ENCODE results near the gene CYP46A1.

DNA sequence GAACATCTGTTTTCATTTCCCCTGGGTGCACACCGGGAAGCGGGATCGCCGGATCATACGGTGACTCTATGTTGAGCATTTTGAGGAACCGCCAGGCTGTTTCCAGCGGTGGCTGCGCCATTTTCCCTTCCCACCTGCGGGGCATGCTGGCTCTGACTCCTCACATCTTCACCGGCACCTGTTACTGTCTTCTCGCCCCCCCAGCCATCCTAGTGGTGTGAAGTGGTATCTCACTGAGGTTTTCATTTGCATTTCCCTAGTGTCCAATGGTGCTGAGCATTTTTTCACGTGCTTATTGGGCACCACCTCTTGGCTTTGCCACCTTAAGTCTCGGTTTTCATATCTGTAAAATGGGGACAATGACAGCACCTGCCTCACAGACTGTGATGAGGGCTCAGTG lies 65.0 kb downstream of the CYP46A1 start:
- TF ChIP-seq POLR2A (IDR thresholded peaks at IDR 0.05), result no peak
- TF ChIP-seq, protein P1, sequence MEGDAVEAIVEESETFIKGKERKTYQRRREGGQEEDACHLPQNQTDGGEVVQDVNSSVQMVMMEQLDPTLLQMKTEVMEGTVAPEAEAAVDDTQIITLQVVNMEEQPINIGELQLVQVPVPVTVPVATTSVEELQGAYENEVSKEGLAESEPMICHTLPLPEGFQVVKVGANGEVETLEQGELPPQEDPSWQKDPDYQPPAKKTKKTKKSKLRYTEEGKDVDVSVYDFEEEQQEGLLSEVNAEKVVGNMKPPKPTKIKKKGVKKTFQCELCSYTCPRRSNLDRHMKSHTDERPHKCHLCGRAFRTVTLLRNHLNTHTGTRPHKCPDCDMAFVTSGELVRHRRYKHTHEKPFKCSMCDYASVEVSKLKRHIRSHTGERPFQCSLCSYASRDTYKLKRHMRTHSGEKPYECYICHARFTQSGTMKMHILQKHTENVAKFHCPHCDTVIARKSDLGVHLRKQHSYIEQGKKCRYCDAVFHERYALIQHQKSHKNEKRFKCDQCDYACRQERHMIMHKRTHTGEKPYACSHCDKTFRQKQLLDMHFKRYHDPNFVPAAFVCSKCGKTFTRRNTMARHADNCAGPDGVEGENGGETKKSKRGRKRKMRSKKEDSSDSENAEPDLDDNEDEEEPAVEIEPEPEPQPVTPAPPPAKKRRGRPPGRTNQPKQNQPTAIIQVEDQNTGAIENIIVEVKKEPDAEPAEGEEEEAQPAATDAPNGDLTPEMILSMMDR (IDR thresholded peaks at IDR 0.05), result peak in 1 of 3 experiments; percentile 35
